Activated gamma-delta T cell (primary cell): ENCODE measurements around the gene EGLN1.
"Not testable (repeated sequence)": the region's sequence is repeated elsewhere in the genome, so short reads cannot be mapped to it uniquely, and the experiment has no call there.

Experiments
- DNase-seq: peaks from one replicate; lab custom pipeline; 2025; lab: John Stamatoyannopoulos, UW
- total RNA-seq, 2 donors: gene quantifications; one replicate each; lab custom pipeline; 2026; lab: John Stamatoyannopoulos, UW

EGLN1 gene
- total RNA-seq, result 11.7 to 13.2 reads per million in 2 donors

- DNase-seq, result peak; percentile 72
Measured at GRCh38 chr1:231421971-231422797, at the start of gene EGLN1. EGLN1 (minus strand) TSS chr1:231422287; CDS start chr1:231421888, 399 bp downstream.

DNA sequence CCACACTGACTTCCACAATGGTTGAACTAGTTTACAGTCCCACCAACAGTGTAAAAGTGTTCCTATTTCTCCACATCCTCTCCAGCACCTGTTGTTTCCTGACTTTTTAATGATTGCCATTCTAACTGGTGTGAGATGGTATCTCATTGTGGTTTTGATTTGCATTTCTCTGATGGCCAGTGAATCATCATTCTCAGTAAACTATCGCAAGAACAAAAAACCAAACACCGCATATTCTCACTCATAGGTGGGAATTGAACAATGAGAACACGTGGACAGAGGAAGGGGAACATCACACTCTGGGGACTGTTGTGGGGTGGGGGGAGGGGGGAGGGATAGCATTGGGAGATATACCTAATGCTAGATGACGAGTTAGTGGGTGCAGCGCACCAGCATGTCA lies 49.4 kb upstream of the EGLN1 start:
- DNase-seq, result not testable (repeated sequence)

DNA sequence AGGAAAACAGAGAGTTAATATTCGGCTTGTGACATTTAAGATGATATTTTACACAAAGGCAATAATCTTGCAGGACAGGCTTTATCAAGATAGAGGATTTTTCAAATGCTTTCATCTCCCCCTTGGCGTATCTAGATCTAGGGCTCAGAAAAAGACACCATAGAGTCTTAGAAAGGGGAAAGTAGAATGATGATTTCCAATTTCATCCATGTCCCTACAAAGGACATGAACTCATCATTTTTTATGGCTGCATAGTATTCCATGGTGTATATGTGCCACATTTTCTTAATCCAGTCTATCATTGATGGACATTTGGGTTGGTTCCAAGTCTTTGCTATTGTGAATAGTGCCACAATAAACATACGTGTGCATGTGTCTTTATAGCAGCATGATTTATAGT lies 48.9 kb upstream of the EGLN1 start:
- DNase-seq, result not testable (repeated sequence)

GRCh38 chr1:231467986-231468385 lies 45.9 kb upstream of the EGLN1 start:
- DNase-seq, result no peak

DNA sequence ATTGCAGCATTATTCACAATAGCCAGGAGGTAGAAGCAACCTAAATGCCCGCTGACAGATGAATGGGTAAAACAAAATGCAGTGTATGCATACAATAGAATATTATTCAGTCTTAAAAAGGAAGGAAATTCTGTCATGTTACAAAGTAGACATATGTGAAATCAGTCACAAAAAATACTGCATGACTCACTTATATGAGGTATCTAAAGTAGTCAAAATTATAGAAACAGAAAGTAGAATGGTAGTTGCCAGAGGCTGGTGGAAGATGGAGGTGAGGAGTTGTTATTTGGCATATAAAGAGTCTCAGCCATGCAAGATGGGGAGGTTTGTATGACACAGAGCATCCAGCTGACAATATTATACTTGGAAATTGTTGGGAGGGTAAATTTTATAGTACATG lies 43.0 kb upstream of the EGLN1 start:
- no peak for DNase-seq

DNA sequence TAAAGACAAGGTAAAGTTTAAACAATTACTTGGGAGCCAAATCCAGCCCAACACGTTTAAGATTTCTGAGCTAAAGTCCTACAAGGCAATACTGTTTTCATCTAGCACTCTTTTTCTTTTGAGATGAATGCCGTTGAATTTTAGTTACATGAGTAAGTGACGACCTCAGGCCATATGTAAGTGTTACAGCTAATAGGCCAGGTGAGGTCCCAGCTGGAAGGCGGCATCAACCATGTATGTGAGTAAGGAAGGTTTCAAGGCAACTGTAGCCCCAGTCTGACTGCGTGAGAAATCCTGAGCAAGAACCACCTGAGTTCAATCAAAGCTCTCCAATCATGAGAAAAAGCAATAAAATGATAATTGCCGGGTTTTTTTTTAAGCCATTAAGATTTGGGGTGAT lies 41.5 kb upstream of the EGLN1 start:
- no peak for DNase-seq

DNA sequence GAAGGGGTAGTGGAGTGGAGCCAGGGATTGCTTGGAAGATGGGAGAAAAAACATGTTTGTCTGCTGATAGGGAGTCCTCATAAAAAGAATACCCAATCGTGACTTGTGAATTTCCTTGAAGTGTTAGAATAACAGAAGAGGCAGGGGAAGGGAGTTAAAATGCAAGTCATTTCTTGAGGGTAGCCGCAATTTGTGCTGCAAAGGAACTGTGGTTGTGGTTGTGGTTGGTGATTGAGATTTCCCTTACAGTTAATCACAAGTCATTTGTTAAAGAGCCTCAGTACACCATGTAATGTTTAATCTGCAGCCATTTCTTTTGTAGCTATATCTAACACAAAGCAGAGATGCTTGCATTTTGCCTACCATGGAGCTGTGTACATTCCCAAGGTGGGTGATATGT lies 38.5 kb upstream of the EGLN1 start:
- no peak for DNase-seq

- DNase-seq, result not testable (repeated sequence)
Measured at GRCh38 chr1:231459438-231459837, 37.4 kb upstream of the EGLN1 start.

GRCh38 chr1:231457956-231458355 lies 35.9 kb upstream of the EGLN1 start:
- not testable (repeated sequence) for DNase-seq

- DNase-seq, result not testable (repeated sequence)
Measured at GRCh38 chr1:231454133-231454532, 32.0 kb upstream of the EGLN1 start.

DNA sequence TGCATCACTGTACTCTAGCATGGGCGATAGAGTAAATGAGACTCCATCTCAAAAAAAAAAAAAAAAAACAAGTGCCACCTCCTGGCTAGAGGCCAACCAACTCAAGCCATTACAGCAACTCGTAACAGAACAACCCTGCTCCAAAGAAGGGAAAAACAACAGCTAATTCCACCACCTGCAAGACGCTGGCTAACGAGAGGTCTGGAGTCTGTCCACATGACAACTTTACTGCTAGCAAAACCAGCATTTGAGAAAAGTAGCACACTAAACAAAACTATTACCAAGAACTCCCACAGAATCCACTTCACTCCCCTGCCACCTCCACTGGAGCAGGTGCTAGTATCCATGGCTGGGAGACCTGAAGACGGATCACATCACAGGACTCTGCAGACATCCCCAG lies 24.1 kb upstream of the EGLN1 start:
- DNase-seq, result no peak

GRCh38 chr1:231444059-231444458 lies 22.0 kb upstream of the EGLN1 start:
- no peak for DNase-seq

- no peak for DNase-seq
Measured at GRCh38 chr1:231443363-231443762, 21.3 kb upstream of the EGLN1 start.

DNA sequence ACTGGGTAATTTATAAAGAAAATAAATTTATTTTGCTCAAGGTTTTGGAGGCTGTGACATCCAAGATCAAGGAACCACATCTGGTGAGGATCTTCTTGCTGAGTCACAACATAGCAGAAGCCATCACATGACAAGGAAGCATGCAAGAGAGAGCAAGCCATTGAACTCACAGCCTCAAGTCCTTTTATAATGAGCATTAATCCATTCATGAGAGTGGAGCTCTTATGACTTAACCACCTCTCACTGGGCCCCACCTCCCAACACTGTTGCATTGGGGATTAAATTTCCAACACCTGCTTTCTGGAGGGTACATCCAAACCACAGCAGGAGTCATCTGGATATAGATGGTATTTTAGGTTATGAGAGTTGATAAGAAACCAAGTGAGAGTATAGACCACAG lies 20.6 kb upstream of the EGLN1 start:
- DNase-seq, result no peak

- DNase-seq, result no peak
Measured at GRCh38 chr1:231432996-231433395, 10.9 kb upstream of the EGLN1 start.

DNA sequence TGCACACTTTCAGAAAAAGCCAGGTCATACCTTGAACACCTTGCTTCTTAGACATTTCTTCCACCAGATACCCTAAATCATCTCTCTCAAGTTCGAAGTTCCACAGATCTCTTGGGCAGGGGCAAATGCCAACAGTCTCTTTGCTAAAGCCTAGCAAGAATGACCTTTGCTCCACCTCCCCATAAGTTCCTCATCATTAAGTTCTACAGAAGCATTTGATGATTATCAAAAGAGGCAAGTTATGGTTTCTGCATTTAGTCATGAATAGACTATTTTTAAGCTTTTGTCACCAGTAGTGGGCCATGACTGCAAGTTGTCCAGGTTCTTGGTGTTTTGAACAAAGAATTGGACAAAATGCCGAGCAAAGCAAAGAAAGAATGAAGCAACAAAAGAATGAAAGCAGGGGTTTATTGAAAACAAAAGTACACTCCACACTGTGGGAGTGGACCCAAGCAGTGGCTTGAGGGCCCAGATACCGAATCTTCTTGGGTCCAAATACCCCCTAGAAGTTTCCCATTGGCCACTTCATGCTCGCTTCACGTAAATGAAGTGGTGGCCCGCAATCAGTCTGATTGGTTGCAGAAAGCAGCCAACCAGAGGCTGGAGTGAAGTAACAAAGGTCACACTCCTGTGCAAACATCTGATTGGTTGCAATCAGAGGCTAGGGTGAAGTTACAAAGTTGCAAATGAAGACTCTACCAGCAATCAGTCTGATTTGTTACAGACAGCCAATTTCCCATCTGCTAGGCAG lies 9.8 kb upstream of the EGLN1 start:
- no peak for DNase-seq

GRCh38 chr1:231430678-231431352 lies 8.7 kb upstream of the EGLN1 start:
- not testable (repeated sequence) for DNase-seq

GRCh38 chr1:231428377-231428776 lies 6.3 kb upstream of the EGLN1 start:
- no peak for DNase-seq

- no peak for DNase-seq
Measured at GRCh38 chr1:231424950-231425805, 3.1 kb upstream of the EGLN1 start.

GRCh38 chr1:231423648-231424047 lies 1.6 kb upstream of the EGLN1 start:
- DNase-seq, result no peak

GRCh38 chr1:231422798-231423309 lies 767 bp upstream of the EGLN1 start:
- no peak for DNase-seq
